ENCODE measurements around the gene GNRH2.

DNA sequence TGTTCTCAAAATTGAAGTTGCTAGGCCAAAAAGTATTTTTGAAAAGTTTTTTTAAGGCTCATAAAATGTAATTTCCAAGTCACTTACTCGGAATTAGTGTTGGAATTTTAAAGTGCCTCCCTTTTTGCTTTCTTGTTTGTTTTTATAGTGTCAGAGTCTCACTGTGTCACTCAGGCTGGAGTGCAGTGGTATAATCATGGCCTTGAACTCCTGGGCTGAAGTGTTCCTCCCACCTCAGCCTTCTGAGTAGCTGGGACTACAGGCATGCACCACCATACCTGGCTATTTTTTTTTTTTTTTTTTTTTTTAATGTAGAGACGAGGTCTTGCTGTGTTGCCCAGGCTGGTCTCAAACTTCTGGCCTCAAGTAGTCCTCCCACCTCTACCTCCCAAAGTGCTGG, 40.0 kb upstream of the GNRH2 start:
- TF ChIP-seq, protein P1, sequence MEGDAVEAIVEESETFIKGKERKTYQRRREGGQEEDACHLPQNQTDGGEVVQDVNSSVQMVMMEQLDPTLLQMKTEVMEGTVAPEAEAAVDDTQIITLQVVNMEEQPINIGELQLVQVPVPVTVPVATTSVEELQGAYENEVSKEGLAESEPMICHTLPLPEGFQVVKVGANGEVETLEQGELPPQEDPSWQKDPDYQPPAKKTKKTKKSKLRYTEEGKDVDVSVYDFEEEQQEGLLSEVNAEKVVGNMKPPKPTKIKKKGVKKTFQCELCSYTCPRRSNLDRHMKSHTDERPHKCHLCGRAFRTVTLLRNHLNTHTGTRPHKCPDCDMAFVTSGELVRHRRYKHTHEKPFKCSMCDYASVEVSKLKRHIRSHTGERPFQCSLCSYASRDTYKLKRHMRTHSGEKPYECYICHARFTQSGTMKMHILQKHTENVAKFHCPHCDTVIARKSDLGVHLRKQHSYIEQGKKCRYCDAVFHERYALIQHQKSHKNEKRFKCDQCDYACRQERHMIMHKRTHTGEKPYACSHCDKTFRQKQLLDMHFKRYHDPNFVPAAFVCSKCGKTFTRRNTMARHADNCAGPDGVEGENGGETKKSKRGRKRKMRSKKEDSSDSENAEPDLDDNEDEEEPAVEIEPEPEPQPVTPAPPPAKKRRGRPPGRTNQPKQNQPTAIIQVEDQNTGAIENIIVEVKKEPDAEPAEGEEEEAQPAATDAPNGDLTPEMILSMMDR (conservative IDR thresholded peaks at IDR 0.05): no peak
- no peak for TF ChIP-seq EZH2 (IDR thresholded peaks at IDR 0.05; ENCODE audit: low read depth)
